Activated naive CD8-positive, alpha-beta T cell treated with anti-CD3 and anti-CD28 coated beads, Interleukin-2, amount 50 U/mL, for 24 hours (primary cell): ENCODE measurements around the gene FHL2.

Source experiments
- ATAC-seq: fragments of 150-1000 bp; cut with Tn5 transposase; one replicate; pipeline ENCODE4 v1.10.0; 2021
- DNase-seq: peaks from one replicate; pipeline ENCODE4 v3.0.0; 2021
- H3K27ac Mint-ChIP-seq: one replicate; pipeline ENCODE4 v1.8.0; 2021; ENCODE audit warnings: mild to moderate bottlenecking, mixed read lengths
- H3K27me3 Mint-ChIP-seq: one replicate; pipeline ENCODE4 v1.8.0; 2021; ENCODE audit warnings: mixed read lengths
- H3K36me3 Mint-ChIP-seq: one replicate; pipeline ENCODE4 v1.8.0; 2021; ENCODE audit warnings: low read depth, mixed read lengths
- H3K4me1 Mint-ChIP-seq: one replicate; pipeline ENCODE4 v1.8.0; 2021; ENCODE audit warnings: mixed read lengths
- H3K4me3 Mint-ChIP-seq: one replicate; pipeline ENCODE4 v1.8.0; 2021; ENCODE audit warnings: mild to moderate bottlenecking, moderate library complexity, mixed read lengths
- H3K9me3 Mint-ChIP-seq: one replicate; pipeline ENCODE4 v1.8.0; 2021; ENCODE audit warnings: mixed read lengths

The FHL2 gene, protein sequence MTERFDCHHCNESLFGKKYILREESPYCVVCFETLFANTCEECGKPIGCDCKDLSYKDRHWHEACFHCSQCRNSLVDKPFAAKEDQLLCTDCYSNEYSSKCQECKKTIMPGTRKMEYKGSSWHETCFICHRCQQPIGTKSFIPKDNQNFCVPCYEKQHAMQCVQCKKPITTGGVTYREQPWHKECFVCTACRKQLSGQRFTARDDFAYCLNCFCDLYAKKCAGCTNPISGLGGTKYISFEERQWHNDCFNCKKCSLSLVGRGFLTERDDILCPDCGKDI

DNA sequence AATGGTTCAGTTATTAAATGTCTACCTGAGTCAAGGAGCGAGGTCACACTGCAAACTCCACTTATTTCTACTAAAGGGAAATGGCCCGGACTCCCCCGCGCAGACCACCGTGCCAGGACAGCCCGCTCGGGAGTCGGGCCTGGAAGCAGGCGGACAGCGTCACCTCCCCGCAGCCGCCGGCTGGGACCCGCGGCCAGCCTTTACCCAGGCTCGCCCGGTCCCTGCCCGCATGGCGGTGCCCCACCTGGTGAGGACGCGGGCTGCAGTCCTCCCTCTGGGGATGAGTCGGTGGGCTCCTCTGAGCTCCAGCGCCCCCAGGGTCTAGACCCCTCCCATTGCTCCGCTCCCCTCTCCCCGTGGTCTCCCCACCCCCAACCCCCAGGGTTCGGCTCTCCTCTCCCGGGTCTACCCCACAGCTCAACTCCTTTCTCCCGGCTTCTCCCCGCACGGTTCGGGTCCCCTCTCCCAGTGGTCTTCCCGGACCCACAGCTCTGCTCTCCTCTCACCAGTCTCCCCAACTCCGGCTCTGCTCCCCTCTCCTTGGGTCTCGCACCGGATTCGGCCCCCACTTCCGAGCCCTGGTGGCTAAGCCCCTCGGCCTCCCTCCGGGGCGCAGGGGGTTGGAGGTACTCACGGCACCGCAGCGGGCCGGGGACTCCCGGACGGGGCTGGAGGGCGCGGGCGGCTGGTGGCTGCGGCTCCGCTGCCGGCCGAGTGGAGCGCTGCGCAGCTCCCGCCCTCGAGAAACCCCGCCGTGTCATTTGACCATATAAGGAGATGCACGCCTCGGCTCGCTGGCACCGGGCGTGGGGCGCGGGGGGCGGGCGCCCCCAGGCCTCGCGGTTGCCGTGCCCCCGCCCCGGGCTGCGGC is at the start of gene FHL2:
FHL2 (minus strand) TSS at position 716 of the 871 bp plus-strand sequence. CDS start 12,535 bp downstream, outside the sequence.
- peak within 1 kb of the TSS; percentile 78 for H3K4me3 Mint-ChIP-seq
- no peaks in the 10 kb centered on the region for H3K36me3 Mint-ChIP-seq
- H3K27me3 Mint-ChIP-seq, result peaks cover 25% of the 10 kb centered on the region
- ATAC-seq (peak; percentile 86), DNase-seq (peak; percentile 75)
- H3K27ac Mint-ChIP-seq, result peak within 1 kb of the TSS; percentile 72
- no peaks in the 10 kb centered on the region for H3K9me3 Mint-ChIP-seq
- H3K4me1 Mint-ChIP-seq, result peaks cover 23% of the 10 kb centered on the region

GRCh38 chr2:105447476-105447875 is 48.6 kb upstream of the FHL2 start:
- no peaks in the 10 kb centered on the region for H3K4me1 Mint-ChIP-seq
- no peaks in the 10 kb centered on the region for H3K36me3 Mint-ChIP-seq
- H3K9me3 Mint-ChIP-seq, result no peaks in the 10 kb centered on the region

DNA sequence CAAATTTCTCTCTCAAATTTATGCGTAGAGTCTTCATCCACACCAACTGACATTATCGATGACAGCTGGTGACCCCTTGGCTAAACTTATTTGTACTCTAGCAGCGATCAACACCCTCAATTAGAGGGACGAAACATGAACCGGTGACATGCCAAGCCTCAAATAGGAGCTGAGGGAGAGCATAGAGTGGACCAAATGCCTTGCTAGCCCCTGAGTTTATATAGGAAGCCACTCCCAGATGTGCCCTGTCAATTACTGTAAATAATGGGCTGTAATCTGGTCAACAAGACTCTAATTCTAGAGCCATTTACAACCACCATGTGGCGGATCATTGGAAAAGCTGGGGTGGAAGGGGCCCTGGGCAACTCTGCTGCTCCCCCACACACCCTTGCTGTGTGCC is 47.6 kb upstream of the FHL2 start:
- peaks cover 5% of the 10 kb centered on the region for H3K27me3 Mint-ChIP-seq
- H3K4me1 Mint-ChIP-seq, result no peaks in the 10 kb centered on the region
- ATAC-seq (no peak), DNase-seq (no peak)
- H3K27ac Mint-ChIP-seq, result no peak overlapping the region
- no peak overlapping the region for H3K4me3 Mint-ChIP-seq
- no peaks in the 10 kb centered on the region for H3K9me3 Mint-ChIP-seq
- H3K36me3 Mint-ChIP-seq, result no peaks in the 10 kb centered on the region

More at GRCh38 chr2:105447476-105447875, 48.6 kb upstream of the FHL2 start:
- peaks cover 5% of the 10 kb centered on the region for H3K27me3 Mint-ChIP-seq
- no peak overlapping the region for H3K27ac Mint-ChIP-seq
- ATAC-seq, result no peak
- DNase-seq, result no peak
- H3K4me3 Mint-ChIP-seq, result no peak overlapping the region

- no peak overlapping the region for H3K27ac Mint-ChIP-seq
- H3K4me3 Mint-ChIP-seq, result no peak overlapping the region
- H3K36me3 Mint-ChIP-seq, result no peaks in the 10 kb centered on the region
- no peaks in the 10 kb centered on the region for H3K4me1 Mint-ChIP-seq
- peaks cover 5% of the 10 kb centered on the region for H3K27me3 Mint-ChIP-seq
- ATAC-seq (no peak), DNase-seq (no peak)
- no peaks in the 10 kb centered on the region for H3K9me3 Mint-ChIP-seq
Measured at GRCh38 chr2:105445976-105446375, 47.1 kb upstream of the FHL2 start.

DNA sequence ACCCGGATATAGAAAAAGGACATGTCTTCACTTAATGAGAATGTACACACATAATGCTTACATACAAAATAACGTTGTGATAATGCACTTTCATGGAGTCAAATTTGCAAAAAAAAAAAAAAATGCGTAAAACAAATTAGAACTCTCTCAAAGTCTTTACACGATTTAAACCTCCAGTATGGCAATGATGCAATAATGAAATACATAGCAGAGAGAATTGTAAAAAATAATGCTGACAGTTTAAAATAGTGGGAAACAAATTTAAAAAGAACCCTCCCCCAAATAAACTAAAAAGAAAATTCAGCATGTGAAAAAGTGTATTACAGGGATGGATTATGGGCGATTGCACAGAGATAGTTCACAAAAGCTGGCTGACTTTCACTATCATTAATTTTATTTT is 46.6 kb upstream of the FHL2 start:
- Mint-ChIP-seq H3K4me1 (no peaks in the 10 kb centered on the region), H3K36me3 (no peaks in the 10 kb centered on the region), H3K27ac (no peak overlapping the region), H3K9me3 (no peaks in the 10 kb centered on the region), H3K4me3 (no peak overlapping the region), H3K27me3 (peaks cover 3% of the 10 kb centered on the region)
- ATAC-seq (no peak), DNase-seq (no peak)

DNA sequence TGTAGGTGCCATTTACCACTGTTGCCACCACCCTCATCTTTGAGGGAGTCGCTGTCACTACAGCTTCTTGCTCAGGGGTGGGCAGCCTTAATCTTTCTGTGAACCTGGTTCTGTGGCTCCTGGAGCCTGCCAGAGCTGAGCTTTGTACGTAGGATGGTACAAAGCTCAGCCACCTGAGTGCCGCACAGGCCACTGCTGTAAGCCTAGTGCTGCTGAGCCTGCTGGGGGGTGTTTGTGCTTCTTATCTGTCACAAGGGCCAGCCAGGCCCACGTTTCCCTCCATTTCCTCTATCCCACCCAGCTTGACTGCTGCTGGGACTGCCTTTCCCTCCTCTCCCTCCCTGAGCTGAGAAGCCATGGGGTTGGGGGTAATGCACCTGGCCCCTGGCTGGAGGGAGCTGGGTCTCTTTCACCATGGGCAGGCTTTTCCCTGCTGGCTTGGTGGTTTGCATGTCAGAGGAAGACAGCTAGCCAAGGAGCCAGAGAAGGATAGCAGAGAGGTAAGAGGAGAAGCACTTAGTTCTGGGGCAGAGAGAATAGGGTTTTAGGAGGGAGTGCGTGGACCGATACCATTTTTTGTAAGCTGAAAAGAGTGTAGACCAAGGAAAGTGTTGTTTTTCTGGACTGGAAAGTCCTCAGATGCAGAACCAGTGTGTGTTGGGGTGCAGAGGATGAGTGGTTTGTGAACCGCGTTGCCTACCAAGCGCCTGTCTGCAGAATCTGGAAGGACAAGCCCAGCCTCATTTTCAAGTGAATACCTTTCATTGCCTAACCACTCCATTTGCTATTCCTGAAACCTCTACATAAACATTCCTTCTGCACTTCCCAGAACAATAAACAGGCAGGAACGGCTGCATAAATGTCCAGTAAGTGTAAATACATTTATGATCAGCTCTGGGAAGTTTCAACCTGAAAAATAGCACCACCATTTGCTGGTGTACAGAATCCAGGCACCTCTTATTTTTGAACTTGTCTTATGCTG is 45.1 kb upstream of the FHL2 start:
- no peaks in the 10 kb centered on the region for H3K36me3 Mint-ChIP-seq
- no peak for DNase-seq
- H3K27me3 Mint-ChIP-seq, result peaks cover 3% of the 10 kb centered on the region
- H3K4me1 Mint-ChIP-seq, result no peaks in the 10 kb centered on the region
- H3K27ac Mint-ChIP-seq, result no peak overlapping the region
- no peak overlapping the region for H3K4me3 Mint-ChIP-seq
- ATAC-seq, result no peak
- no peaks in the 10 kb centered on the region for H3K9me3 Mint-ChIP-seq

DNA sequence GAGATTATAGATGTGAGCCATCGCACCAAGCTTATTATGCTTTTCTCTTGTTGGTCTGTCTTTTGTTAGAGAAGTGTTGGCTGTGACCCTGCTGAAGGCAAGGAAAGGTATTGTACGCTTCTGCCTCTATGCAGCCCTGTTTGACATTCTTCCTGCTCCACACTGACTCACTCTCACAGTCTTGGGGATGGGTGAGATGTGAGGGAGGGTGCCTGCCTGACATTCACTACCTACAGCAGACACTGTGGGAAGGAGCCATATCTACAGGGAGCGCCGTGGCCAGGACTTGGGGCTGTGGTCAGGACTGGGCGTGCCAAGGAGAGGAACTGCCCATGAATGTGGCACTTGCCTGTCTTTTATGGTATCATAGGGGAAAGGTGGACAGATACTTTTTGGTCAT is 43.9 kb upstream of the FHL2 start:
- Mint-ChIP-seq H3K27ac (no peak overlapping the region), H3K4me1 (no peaks in the 10 kb centered on the region), H3K9me3 (no peaks in the 10 kb centered on the region)

GRCh38 chr2:105442056-105442455 is 43.2 kb upstream of the FHL2 start:
- Mint-ChIP-seq H3K4me3 (no peak overlapping the region), H3K36me3 (no peaks in the 10 kb centered on the region), H3K9me3 (no peaks in the 10 kb centered on the region), H3K27me3 (no peaks in the 10 kb centered on the region), H3K4me1 (no peaks in the 10 kb centered on the region), H3K27ac (no peak overlapping the region)
- no peak for DNase-seq
- no peak for ATAC-seq

More for the DNA sequence above, 43.9 kb upstream of the FHL2 start:
- Mint-ChIP-seq H3K27me3 (no peaks in the 10 kb centered on the region), H3K4me3 (no peak overlapping the region), H3K36me3 (no peaks in the 10 kb centered on the region)
- ATAC-seq, result no peak
- DNase-seq, result no peak

- ATAC-seq, result no peak
- Mint-ChIP-seq H3K27ac (no peak overlapping the region), H3K4me1 (no peaks in the 10 kb centered on the region), H3K4me3 (no peak overlapping the region), H3K9me3 (no peaks in the 10 kb centered on the region), H3K36me3 (no peaks in the 10 kb centered on the region), H3K27me3 (no peaks in the 10 kb centered on the region)
- DNase-seq, result no peak
Measured at GRCh38 chr2:105439141-105439540, 40.3 kb upstream of the FHL2 start.

GRCh38 chr2:105438104-105438929 is 39.5 kb upstream of the FHL2 start:
- DNase-seq (no peak), ATAC-seq (no peak)
- H3K4me3 Mint-ChIP-seq, result no peak overlapping the region
- H3K9me3 Mint-ChIP-seq, result no peaks in the 10 kb centered on the region
- no peak overlapping the region for H3K27ac Mint-ChIP-seq
- no peaks in the 10 kb centered on the region for H3K4me1 Mint-ChIP-seq
- no peaks in the 10 kb centered on the region for H3K36me3 Mint-ChIP-seq
- peaks cover 2% of the 10 kb centered on the region for H3K27me3 Mint-ChIP-seq

GRCh38 chr2:105437708-105438103 is 38.9 kb upstream of the FHL2 start:
- no peaks in the 10 kb centered on the region for H3K36me3 Mint-ChIP-seq
- H3K27me3 Mint-ChIP-seq, result peaks cover 2% of the 10 kb centered on the region
- ATAC-seq, result no peak
- no peak for DNase-seq
- no peak overlapping the region for H3K4me3 Mint-ChIP-seq
- no peaks in the 10 kb centered on the region for H3K9me3 Mint-ChIP-seq
- no peak overlapping the region for H3K27ac Mint-ChIP-seq
- H3K4me1 Mint-ChIP-seq, result no peaks in the 10 kb centered on the region

GRCh38 chr2:105432749-105433148 is 33.9 kb upstream of the FHL2 start:
- ATAC-seq, result no peak
- Mint-ChIP-seq H3K4me3 (no peak overlapping the region), H3K4me1 (peaks cover 3% of the 10 kb centered on the region), H3K27ac (no peak overlapping the region), H3K36me3 (no peaks in the 10 kb centered on the region), H3K9me3 (no peaks in the 10 kb centered on the region), H3K27me3 (peaks cover 2% of the 10 kb centered on the region)
- no peak for DNase-seq

DNA sequence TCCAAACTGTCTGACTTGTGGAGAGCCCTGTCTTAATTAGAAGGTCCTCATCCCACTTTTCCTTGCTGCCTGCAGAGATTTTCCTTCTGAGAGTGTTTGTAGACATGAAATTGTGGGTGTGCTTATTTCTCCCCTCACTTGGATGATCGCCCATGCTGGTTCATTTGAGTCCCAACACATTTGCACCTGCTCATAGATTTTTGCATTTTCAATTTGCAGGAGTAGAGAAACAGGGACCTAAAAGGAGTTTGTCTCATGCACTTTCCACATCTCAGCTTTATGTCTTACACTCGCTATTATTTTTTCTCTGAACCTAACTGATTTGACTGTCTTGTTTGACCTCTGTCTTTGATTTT is 33.2 kb upstream of the FHL2 start:
- Mint-ChIP-seq H3K27ac (no peak overlapping the region), H3K4me1 (peaks cover 9% of the 10 kb centered on the region), H3K4me3 (no peak overlapping the region), H3K9me3 (no peaks in the 10 kb centered on the region), H3K36me3 (no peaks in the 10 kb centered on the region), H3K27me3 (peaks cover 2% of the 10 kb centered on the region)
- DNase-seq (no peak), ATAC-seq (no peak)
